Hippocampal formation (tissue), 2 donors: ENCODE measurements around the gene CCM2.
"Not testable (repeated sequence)": the region's sequence is repeated elsewhere in the genome, so short reads cannot be mapped to it uniquely, and the experiment has no call there.

ENCODE experiments used
- DNase-seq, 2 donors: peaks; one replicate each; lab custom pipeline; 2025; lab: John Stamatoyannopoulos, UW

Gene CCM2

DNA sequence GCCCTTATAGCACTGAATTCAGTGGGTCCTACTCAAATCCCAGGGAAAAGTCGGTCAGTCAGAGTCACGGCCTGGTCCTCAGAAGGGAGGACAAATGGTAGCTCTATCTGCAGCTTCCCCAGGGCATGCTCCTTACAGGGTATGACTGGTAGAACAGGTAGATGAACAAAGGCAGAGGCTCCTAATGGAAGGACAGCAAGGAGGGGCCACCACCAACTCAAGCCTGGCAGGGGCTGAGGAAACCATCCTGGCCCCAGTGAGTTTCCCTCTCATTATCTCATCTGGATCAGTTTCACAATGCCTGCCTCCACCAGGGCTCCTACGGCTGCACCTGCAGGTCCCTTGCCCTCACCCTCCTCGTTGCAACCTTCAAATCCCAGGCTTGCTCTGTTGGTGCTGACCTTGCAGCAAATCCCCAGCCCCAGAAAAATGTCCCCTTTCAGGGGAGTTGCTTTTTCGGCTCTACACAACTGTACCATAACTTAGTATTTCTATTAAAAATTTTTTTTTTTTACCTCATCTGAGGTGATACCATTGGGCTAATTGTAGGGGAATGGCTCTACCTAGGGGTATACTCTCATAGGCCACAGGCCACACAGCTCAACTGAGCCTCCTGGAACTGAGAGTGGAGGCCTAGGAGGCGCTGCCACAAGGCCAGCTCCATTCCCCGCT is 18.8 kb upstream of the CCM2 start:
- DNase-seq = no peak

DNA sequence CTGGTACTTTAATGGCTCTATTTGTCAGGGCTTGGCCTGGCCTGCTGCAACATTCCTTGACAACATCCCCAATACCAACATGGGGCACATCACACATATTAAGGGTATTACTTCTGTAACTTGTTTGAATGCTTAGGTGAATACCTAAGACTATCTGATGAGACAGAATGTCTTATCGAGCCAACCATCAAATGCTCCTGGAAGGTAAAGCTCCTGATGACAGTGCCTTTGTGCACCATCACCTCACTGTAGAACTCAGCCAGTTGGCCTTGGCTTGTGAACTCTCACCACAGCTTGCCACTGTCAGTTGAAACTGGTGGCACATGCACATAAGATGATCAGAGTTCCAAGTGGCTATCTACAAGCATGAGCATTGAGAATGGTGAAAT is 17.5 kb upstream of the CCM2 start:
- DNase-seq = no peak

DNA sequence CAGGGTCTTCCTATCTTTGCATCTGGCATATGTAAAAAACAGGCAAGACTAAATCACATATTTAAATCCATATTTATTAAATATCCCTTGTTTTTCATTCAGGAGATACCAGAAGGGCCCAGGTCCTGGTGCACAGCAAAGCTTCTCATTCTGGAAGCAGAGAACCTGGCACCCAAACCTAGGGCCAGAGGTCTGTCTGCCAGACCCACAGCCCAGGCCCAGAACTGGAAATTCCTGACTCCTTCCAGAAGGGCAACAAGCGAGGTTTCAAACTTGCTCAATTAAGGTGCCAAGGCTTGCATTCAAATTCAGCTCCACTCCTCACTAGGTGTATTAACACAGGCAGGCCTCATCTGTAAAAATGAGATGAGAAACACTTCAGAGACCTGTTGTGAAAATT is 17.0 kb upstream of the CCM2 start:
- DNase-seq = no peak

DNA sequence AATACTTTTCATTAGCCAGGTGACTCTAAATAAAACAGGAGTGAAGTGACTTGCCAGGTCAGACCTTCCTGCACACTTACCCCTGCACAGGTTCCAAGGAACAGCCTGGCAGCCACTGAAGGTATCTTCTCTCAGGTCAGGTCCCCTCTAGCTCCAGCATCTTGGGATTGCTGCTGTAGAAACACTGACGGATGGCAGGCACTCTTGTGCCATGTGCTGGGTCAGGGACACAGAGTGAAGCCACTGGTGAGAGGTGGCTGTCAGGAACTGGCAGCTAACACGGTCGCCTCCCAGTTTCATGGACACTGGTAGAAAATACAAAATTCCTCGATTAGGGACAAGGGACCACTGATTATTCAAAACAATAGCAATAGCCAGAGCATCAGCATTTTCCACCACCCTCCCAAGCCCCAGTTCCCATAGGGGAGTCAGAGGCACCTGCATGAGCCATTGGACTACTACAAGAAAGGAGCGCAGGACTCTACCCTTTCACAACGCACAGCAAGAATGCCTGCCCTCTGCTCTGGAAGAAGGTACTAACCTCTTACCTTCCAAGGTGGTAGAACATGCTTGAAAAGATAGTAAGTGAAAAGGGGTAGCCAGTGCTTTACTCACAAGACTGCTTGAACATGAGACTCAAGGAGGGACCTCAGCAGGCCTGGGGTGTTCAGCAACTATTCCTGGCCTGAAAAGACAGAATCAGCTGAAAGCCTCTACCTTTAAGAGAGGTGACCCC is 16.1 kb upstream of the CCM2 start:
- DNase-seq = no peak

DNA sequence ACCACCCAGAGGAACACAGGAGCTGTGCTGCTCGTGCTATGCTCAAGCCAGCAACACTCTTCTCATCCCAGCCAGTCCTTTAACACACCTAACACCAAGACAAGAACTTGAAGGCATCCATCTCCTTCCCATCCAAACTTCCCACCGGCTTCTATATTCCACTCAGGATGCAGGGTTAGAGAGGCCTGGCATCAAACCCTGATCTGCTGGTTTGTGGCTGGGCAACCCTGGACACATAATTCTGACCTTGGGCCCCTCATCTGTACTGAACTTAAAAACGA is 15.6 kb upstream of the CCM2 start:
- no peak for DNase-seq

DNA sequence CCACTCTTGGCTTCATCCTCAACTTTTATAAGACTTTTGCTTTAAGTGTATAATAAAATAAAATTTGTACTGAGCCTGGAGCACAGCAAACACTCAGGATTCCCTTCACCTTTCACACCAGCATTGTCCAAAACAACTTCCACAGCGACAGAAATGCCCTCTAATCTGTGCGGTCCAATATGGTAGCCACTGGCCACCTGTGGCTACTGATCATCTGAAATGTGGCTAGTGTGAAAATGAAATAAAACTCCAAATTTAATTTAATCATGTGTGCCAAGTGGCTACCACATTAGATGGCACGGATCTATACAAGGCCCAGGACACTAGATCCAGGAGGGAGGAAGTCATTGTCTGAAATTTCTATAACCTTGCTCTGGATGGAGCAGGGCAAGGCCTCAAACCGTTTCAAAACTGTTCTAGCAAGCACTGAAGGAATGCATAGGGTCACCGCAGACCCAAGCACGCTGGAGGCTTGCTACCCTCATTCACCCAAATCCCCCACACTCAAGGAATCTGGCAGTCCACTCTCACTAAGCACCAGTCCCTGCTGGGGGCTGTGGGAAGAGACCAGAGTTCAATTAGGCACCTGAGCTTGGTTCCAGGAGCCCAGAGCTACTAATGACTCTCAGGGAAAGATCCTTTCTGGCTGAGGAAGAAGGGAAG is 14.8 kb upstream of the CCM2 start:
- no peak for DNase-seq

DNA sequence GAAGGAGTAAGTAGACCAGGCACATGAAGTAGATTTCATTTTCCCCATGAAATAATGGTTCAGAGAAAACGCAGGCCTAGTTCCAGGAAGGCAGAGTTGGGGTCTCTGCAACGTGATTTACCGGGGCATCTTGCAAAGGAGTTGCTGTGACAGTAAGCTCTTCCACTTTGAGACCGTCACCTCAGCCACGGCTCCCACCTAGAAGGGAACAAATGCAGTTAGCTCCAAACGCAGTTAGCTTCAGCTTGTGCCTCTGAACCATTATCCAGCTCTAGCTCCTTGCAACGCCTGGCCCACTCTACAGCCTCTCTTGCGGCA is 14.1 kb upstream of the CCM2 start:
- DNase-seq = no peak

DNA sequence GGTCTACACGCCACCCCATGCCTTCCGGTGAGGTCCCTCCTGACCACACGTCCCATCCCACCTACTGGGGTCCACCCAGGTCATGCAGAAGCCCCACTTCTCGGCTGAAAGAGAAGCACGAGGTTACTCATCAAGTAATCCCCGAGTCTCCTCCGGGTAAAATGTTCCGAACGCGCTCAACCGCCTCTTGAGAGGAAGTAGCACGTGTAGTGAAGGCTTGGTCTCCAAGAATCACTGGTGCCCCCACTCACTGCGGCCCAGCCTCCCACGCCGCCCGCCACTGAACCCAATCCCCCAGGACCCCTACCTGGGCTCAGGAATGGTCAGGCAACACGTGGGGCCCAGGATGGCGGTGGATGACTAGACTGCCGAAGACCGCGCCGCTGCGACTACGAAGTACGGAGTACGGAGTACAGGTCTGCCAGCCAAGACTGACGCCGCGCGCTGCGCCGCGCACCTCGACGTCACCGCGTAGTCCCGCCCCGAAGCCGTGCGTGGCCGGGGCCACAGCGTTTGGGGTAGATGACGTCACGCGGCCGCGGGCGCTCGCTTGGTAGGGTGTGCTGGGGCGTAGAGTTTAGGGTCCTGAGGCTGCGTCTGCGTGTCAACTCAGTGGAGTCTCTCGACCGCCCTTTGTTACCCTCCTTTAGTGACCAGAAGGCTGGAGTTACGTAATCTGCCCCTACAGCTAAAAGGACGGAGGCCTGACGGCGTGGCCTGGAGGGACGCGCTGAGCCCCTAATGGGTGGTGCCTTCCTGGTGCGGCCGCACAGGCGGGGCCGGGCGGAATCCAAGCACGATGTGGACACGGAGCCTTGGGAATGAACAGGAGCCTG is 13.6 kb upstream of the CCM2 start:
- DNase-seq = peak; percentile 79 to 84

DNA sequence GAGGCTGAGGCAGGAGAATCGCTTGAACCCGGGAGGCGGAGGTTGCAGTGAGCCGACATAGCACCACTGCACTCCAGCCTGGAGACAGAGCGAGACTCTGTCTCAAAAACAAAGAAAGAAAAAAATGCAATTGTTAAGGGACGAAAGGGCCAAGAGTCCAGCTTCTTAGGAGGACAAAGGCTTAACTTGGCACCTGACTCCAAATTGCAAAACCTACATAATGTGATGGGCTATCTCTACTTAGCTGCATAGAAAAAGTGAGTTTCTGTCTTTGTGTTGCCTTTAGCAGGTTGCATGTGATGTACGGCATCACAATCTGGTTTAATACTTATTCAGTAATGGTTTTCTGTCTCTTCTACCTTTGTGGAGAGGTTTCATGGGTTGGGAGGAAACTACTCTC is 12.5 kb upstream of the CCM2 start:
- DNase-seq = no peak

DNA sequence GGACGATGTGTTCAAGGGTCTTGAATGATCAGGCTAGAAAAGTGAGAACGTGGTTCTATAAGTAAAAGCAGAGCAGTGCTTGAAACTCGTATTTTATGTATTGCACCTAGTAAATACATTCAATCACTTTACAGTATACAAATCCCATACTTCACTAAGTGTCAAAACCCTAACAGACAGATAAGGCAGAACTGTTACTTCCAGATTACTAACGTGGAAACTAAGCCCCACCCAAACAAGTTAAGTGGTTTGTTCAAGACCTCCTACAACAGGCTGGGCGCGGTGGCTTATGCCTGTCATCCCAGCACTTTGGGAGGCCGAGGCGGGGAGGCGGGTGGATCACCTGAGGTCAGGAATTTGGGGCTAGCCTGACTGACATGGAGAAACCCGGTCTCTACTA is 12.0 kb upstream of the CCM2 start:
- DNase-seq = no peak

DNA sequence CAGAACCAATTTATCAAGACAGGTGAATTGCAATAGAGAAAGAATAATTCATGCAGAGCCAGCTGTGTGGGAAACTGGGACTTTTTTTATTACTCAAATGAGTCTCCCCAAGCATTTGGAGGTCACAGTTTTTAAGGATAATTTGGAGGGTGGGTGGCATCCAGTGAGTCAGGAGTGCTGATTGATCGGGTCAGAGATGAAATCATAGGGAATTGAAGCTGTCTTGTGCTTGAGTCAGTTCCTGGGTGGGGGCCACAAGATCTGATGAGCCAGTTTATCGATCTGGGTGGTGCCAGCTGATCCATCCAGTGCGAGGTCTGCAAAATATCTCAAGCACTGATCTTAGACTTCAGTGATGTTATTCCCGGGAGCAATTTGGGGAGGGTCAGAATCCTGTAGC is 11.3 kb upstream of the CCM2 start:
- no peak for DNase-seq

DNA sequence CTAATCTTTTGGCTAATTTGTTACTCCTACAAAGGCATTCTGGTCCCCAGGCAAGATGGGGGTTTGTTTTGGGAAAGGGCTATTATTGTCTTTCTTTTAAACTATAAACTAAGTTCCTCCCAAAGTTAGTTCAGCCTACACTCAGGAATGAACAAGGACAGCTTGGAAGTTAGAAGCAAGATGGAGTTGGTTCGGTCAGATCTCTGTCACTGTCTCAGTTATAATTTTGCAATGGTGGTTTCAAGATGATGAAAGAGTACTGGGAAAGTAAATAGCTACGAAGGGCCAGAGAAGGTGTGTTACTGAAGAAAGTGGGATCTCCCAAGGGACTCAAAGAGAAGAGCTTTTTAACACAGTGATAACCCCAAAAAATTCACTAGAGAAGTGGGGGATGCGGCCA is 10.9 kb upstream of the CCM2 start:
- DNase-seq = no peak

DNA sequence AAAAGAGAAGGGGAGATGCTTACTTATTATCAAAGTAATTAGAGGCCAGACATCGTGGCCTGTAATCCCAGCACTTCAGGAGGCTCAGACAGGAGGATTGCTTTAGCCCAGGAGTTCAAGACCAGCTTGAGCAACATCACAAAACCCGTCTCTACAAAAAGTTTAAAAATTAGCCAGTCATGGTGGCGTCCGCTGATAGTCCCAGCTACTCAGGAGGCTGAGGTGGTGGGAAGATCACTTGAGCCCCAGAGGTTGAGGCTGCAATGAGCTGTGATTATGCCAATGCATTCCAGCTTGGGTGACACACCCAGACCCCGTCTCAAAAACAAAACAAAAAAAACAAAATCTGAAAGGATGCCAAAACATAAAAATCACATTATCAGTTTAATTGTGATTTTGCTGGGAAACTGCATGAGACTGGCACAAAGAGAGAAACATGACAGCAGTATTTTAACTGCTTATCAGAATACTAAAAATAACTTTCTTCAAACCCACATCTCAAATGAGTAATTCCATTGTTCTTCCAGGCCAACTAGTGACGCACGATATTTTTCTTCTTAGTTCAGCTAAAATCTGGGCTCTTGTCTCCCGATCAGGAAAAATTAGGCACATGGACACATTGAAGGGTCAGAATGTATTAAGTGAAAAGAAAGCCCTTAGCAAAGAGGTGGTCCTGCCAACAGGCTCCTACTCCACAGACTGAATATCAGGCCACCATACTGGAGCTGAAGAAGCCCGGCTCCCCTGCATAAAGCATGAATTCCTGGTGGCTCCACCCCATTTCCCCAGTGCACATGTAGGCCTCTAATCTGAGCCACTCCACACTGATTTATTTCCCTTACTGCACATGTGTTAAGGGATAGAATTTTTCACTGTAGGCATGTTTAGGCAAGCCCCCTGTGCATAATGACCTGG is 9.6 kb upstream of the CCM2 start:
- no peak for DNase-seq

DNA sequence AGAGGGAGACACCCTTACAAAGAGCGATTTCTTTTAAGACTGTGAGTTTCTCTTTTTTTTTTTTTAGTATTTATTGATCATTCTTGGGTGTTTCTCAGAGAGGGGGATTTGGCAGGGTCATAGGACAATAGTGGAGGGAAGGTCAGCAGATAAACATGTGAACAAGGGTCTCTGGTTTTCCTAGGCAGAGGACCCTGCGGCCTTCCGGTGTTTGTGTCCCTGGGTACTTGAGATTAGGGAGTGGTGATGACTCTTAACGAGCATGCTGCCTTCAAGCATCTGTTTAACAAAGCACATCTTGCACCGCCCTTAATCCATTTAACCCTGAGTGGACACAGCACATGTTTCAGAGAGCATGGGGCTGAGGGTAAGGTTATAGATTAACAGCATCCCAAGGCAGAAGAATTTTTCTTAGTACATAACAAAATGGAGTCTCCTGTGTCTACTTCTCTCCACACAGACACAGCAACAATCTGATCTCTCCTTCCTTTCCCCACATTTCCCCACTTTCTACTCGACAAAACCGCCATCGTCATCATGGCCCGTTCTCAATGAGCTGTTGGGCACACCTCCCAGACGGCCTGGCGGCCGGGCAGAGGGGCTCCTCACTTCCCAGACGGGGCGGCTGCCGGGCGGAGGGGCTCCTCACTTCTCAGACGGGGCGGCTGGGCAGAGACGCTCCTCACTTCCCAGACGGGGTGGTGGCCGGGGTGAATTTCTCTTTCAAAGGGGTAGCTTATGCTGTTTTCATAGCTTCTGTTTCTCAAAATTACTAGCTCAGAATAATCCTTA is 7.8 kb upstream of the CCM2 start:
- not testable (repeated sequence) for DNase-seq

DNA sequence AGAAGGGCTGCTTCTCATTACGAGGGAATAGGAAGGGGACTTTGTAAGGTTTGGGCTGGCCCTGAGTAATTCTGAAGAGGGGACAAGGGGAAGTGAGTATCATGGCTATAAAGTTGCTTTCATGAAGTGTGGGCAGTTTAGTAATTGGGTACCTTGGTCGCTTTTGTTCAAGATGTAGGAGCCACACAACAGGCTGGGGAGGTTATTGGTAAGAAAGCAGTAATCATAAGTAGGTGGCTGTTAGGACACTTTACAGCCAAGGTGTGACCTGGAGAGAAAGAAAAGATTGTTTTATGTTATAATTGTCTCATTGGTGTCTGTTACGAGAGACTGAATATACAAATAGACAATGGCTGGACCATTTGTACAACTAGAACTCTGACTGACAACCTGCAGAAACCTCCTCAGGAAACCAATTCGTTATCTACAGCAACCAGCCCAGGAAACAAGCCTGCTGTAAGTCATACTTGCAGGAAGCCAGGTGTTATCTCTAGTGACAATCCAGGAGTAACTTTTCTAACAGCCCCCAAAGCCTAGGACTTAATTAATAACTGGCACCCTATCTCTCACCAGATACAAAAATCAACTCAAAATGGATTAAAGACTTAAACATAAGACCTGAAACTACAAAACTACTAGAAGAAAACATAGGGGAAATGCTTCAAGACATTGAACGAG is 5.0 kb upstream of the CCM2 start:
- DNase-seq = no peak

DNA sequence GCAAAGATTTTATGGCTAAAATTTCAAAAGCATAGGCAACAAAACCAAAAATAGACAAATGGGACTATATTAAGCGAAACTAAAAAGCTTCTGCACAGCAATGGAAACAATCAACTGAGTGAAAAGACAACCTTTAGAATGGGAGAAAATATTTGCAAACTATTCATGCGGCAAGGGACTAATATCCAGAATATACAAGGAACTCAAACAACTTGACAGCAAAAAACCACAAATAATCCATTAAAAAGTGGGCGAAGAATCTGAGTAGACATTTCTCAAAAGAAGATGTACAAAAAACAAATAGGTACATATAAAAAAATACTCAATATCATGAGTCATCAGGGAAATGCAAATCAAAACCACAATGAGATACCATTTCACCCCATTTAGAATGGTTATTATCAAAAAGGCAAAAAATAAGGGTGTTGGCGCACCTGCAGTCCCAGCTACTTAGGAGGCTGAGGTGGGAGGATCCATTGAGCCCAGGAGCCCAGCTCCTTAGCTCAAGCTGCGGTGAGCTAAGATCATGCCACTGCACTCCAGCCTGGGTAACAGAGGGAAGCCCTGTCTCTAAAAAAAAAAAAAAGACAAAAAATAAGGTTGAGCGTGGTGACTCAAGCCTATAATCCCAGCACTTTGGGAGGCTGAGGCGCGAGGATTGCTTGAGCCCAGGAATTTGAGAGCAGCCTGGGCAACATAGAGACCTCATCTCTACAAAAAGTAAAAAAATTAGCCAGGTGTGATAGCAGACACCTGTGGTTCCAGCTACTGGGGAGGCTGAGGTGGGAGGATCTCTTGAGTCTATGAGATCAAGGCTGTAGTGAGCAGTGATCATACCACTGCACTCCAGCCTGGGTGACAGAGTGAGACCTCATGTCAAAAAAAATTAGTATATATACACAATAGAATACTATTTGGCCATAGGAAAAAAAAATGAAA is 4.2 kb upstream of the CCM2 start:
- DNase-seq = no peak

DNA sequence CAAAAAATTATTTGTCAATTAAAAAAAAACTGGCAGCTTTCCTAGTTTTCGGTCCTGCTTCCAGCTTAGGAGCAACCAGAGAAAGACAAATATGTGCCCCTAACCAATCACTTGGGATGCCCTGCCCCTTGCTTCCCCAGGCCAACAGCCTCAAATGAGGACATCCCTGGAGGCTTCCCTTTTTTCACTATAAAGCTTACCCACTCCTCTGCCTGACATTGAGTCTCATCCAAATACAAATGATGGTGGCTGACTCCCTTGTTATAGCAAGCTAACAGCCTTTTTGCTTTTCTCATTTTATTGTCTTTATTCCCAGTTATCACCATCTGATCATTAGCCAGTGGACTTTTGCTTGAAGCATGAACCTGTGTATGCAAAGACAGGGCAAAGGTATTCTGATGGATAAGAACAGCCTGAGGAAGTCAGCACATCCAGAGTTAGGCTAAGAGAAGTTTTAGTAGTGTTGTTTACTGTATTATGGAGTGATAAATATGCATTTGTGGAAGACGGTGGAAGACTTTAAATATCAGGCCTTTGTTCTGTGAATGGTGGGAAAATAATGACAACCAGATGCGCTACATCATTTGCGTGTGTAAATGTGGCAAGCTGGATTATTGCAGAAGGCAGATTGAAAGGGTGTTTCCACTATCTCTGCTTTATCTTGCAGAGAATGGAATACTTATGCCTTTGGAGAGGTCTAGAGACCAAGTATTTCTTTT is 1.7 kb upstream of the CCM2 start:
- no peak for DNase-seq

DNA sequence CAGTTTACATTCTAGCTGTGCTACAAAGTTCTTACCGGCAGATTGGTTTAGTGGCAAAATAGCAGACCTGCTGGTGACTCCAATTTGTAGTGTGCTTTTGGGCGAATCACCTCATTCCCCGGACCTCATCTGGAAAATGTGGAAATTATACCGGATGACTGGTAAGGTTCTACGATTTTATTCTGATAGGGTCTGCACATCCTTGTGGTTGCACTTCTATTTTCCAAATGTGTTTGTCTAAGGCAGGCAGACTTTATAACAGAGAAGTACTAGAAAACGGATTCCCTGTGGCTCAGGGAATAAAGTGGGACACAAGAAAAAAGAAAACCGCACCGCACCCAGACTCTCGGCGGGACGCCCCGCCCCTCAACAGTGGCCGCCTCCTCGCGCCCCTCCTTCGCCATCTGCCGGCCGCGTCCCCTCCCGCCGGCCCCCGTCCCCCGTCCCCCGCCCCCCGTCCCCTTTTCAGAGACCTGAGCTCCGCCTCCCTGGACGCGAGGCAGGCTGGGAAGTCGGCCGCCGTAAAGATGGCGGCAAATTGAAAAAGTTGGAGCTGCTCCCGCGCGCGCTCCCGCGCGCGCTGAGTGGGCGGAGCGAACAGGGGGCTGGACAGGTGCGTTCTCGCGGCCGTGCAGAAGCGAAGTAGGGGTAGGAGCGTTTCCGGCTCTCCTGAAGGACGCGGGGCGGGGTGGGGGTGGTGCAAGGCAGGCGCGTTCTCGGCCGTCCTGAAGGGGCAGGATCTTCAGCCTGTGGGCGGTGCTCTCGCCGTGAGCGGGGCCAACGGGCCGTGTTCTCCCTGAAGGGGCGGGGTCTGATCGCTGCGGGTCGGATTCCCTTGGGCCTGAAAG is 532 bp upstream of the CCM2 start:
- peak; percentile 98 to 99 for DNase-seq
